H1 (cell line): ENCODE results near the gene FRMPD4. TPM values are rescaled to one million over a fixed set of nuclear protein-coding genes. Genes with fewer than 3 reads are reported as not detected.

Experiments
- CTCF ChIA-PET: fragments of 300-600 bp; sonication (Branson Sonifier 250); formaldehyde crosslinking; loops from one replicate; lab custom pipeline; 2021; ENCODE audit not compliant: partially characterized antibody; lab: Charles Lee
- POLR2A ChIA-PET: fragments of 300-600 bp; sonication (Branson Sonifier 250); formaldehyde crosslinking; loops from one replicate; lab custom pipeline; 2021; ENCODE audit warnings: inconsistent platforms; ENCODE audit not compliant: partially characterized antibody; lab: Charles Lee
- DNase-seq, 2 experiments: peaks; one replicate each; pipeline versions ENCODE4 v3.0.0 to v3.0.0-alpha.2; 2010 to 2022; ENCODE audit warnings: low spot score in 2 of 2, low read depth in 1 of 2, mixed read lengths in 1 of 2
- FAIRE-seq: peaks from 2 replicates; lab custom pipeline; 2011; peaks lifted over from hg19 to GRCh38; lab: Jason Lieb, UNC
- H2AFZ ChIP-seq: 2 replicates; pipeline ENCODE4 v1.8.1; 2012; ENCODE audit warnings: low read length, inconsistent platforms
- H2AK5ac ChIP-seq: 2 replicates; pipeline ENCODE4 v1.6.1; 2013; ENCODE audit warnings: low read depth, low read length
- H2BK120ac ChIP-seq: replicated peaks from 2 replicates; pipeline ENCODE3; 2013; ENCODE audit warnings: low read depth, low read length, inconsistent platforms
- H2BK12ac ChIP-seq: 2 replicates; pipeline ENCODE4 v1.6.1; 2013; ENCODE audit warnings: low read depth, low read length
- H2BK15ac ChIP-seq: 2 replicates; pipeline ENCODE4 v1.6.1; 2013; ENCODE audit warnings: low read length
- H2BK20ac ChIP-seq: 2 replicates; pipeline ENCODE4 v1.6.1; 2013; ENCODE audit warnings: low read length
- H2BK5ac ChIP-seq: 2 replicates; pipeline ENCODE4 v1.6.1; 2013; ENCODE audit warnings: low read depth, low read length
- H3K14ac ChIP-seq: 2 replicates; pipeline ENCODE4 v1.6.1; 2013; ENCODE audit warnings: inconsistent platforms; ENCODE audit not compliant: insufficient read length
- H3K18ac ChIP-seq: 2 replicates; pipeline ENCODE4 v1.6.1; 2013; ENCODE audit warnings: low read length; ENCODE audit errors: extremely low read depth
- H3K23ac ChIP-seq: 2 replicates; pipeline ENCODE4 v1.6.1; 2013; ENCODE audit warnings: inconsistent platforms; ENCODE audit not compliant: insufficient read length
- H3K23me2 ChIP-seq: 2 replicates; pipeline ENCODE4 v1.6.1; 2013; ENCODE audit warnings: low read depth, low read length
- H3K27ac ChIP-seq: 2 replicates; pipeline ENCODE4 v1.6.1; 2011; ENCODE audit warnings: low read depth, low read length, inconsistent platforms
- H3K27me3 ChIP-seq, 4 experiments: replicated peaks in 1 of 4; 1 replicate in 1 of 4; 2 replicates in 3 of 4; pipeline versions ENCODE4 v1.6.1 to v1.8.1; 2011 to 2013; ENCODE audit warnings: low read length in 3 of 4, mild to moderate bottlenecking in 3 of 4, inconsistent platforms in 2 of 4, mixed read lengths in 2 of 4, moderate library complexity in 1 of 4; ENCODE audit not compliant: control insufficient read depth in 3 of 4, insufficient read depth in 3 of 4; ENCODE audit errors: extremely low read depth in 1 of 4
- H3K36me3 ChIP-seq, 4 experiments: 2 replicates each; pipeline versions ENCODE4 v1.6.1 to v1.8.1; 2011 to 2013; ENCODE audit warnings: mild to moderate bottlenecking in 4 of 4, low read length in 3 of 4, moderate library complexity in 2 of 4, control low read depth in 1 of 4, inconsistent platforms in 1 of 4; ENCODE audit not compliant: insufficient read depth in 4 of 4, control insufficient read depth in 2 of 4
- H3K4ac ChIP-seq: replicated peaks from 2 replicates; pipeline ENCODE3; 2013; ENCODE audit warnings: low read length, low read depth, mixed read lengths, inconsistent platforms; ENCODE audit not compliant: insufficient read length
- H3K4me1 ChIP-seq, 4 experiments: replicated peaks in 1 of 4; 1 replicate in 1 of 4; 2 replicates in 3 of 4; pipeline versions ENCODE4 v1.6.1 to v1.8.1; 2011 to 2013; ENCODE audit warnings: low read length in 3 of 4, inconsistent platforms in 2 of 4, mixed read lengths in 1 of 4; ENCODE audit not compliant: insufficient read depth in 4 of 4, control insufficient read depth in 3 of 4
- H3K4me2 ChIP-seq, 2 experiments: 2 replicates each; pipeline versions ENCODE4 v1.6.1 to v1.8.1; 2011 to 2013; ENCODE audit warnings: low read depth in 2 of 2, low read length in 2 of 2, control low read depth in 1 of 2, inconsistent platforms in 1 of 2, mild to moderate bottlenecking in 1 of 2; ENCODE audit not compliant: insufficient read depth in 1 of 2
- H3K4me3 ChIP-seq, 4 experiments: fragments of 200-600, 300-600 bp in 1 of 4; sonication (generic), shearing (Covaris generic), sonication (Bioruptor Twin) in 1 of 4; 2 replicates each; pipeline versions ENCODE4 v1.5.1 to v1.8.1; 2011 to 2016; ENCODE audit warnings: low read length in 4 of 4, low read depth in 3 of 4, control low read depth in 2 of 4, inconsistent platforms in 2 of 4, mild to moderate bottlenecking in 2 of 4, mixed read lengths in 1 of 4, moderate library complexity in 1 of 4; ENCODE audit not compliant: insufficient read depth in 2 of 4; ENCODE audit errors: extremely low read depth in 1 of 4
- H3K56ac ChIP-seq: replicated peaks from 2 replicates; pipeline ENCODE3; 2013; ENCODE audit warnings: low read depth, mild to moderate bottlenecking, mixed read lengths, low read length, inconsistent platforms; ENCODE audit not compliant: insufficient read length
- H3K79me1 ChIP-seq: 2 replicates; pipeline ENCODE4 v1.6.1; 2013; ENCODE audit warnings: low read depth, low read length, control low read depth
- H3K79me2 ChIP-seq, 2 experiments: 2 replicates each; pipeline versions ENCODE4 v1.6.1 to v1.8.1; 2012 to 2013; ENCODE audit warnings: low read length in 2 of 2, mild to moderate bottlenecking in 2 of 2, inconsistent platforms in 1 of 2; ENCODE audit not compliant: insufficient read depth in 2 of 2, control insufficient read depth in 1 of 2
- H3K9ac ChIP-seq, 4 experiments: replicated peaks in 1 of 4; 1 replicate in 1 of 4; 2 replicates in 3 of 4; pipeline versions ENCODE4 v1.6.1 to v1.8.1; 2011 to 2013; ENCODE audit warnings: low read depth in 3 of 4, low read length in 3 of 4, control low read depth in 2 of 4, mild to moderate bottlenecking in 2 of 4, moderate library complexity in 2 of 4, inconsistent platforms in 1 of 4; ENCODE audit errors: extremely low read depth in 1 of 4
- H3K9me3 ChIP-seq, 2 experiments: 2 replicates each; pipeline versions ENCODE4 v1.6.1 to v1.8.1; 2012 to 2013; ENCODE audit warnings: mild to moderate bottlenecking in 2 of 2, moderate library complexity in 2 of 2, control low read depth in 1 of 2, inconsistent platforms in 1 of 2, low read depth in 1 of 2, low read length in 1 of 2, mixed read lengths in 1 of 2; ENCODE audit not compliant: insufficient read depth in 2 of 2
- H4K20me1 ChIP-seq, 2 experiments: replicated peaks in 1 of 2; 2 replicates each; pipeline versions ENCODE3 to v1.8.1; 2011 to 2013; ENCODE audit warnings: inconsistent platforms in 2 of 2, low read length in 2 of 2, mild to moderate bottlenecking in 1 of 2; ENCODE audit not compliant: insufficient read depth in 2 of 2, control insufficient read depth in 1 of 2
- H4K5ac ChIP-seq: 2 replicates; pipeline ENCODE4 v1.6.1; 2013; ENCODE audit warnings: low read length, low read depth, mixed read lengths, inconsistent platforms; ENCODE audit not compliant: insufficient read length
- H4K8ac ChIP-seq: 2 replicates; pipeline ENCODE4 v1.8.0; 2013; ENCODE audit warnings: mild to moderate bottlenecking, moderate library complexity, low read length, inconsistent platforms; ENCODE audit not compliant: insufficient read depth; ENCODE audit errors: extremely low read depth
- H4K91ac ChIP-seq: replicated peaks from 2 replicates; pipeline ENCODE3; 2013; ENCODE audit warnings: low read length, mixed read lengths, inconsistent platforms; ENCODE audit not compliant: insufficient read length
- BACH1 ChIP-seq: IDR thresholded peaks from 2 replicates; pipeline ENCODE4 v1.6.1; 2012; ENCODE audit warnings: low read length, improper control_type of control experiment
- CHD2 ChIP-seq: IDR thresholded peaks from 2 replicates; pipeline ENCODE4 v1.6.1; 2012; ENCODE audit warnings: low read length, improper control_type of control experiment
- PHF8 ChIP-seq: fragments of 200-600 bp; sonication (generic); conservative IDR thresholded peaks from 2 replicates; pipeline ENCODE4 v1.7.1; 2012; ENCODE audit warnings: low read depth, mild to moderate bottlenecking, inconsistent platforms, low read length, moderate library complexity
- SRF ChIP-seq: IDR thresholded peaks from 2 replicates; pipeline ENCODE4 v1.6.1; 2011; ENCODE audit warnings: mild to moderate bottlenecking, low read depth, low read length, moderate library complexity
- WGBS, 2 experiments: shearing (Covaris generic) in 1 of 2; methylation state at CpG; one replicate each; pipeline versions ENCODE4 v1.1.6 to v1.1.7; 2013 to 2015; ENCODE audit warnings: low lambda C conversion rate in 2 of 2, mixed read lengths in 2 of 2, inconsistent platforms in 1 of 2, low coverage in 1 of 2, missing lambda C conversion rate in 1 of 2; ENCODE audit not compliant: insufficient replicate concordance in 2 of 2, insufficient coverage in 1 of 2, insufficient read length in 1 of 2; ENCODE audit errors: extremely low coverage in 1 of 2, missing lambda C conversion rate in 1 of 2; 5-methylcytosine and 5-hydroxymethylcytosine counted together
- polyA plus RNA-seq, 7 experiments: library from polyadenylated mRNA; depleted of rRNA in 3 of 7; stranded (reverse) in 5 of 7; unstranded in 2 of 7; fragments of >200 nt in 5 of 7; fragments of 200-250 nt in 2 of 7; gene quantifications; 1 replicate in 5 of 7; 2 replicates in 1 of 7; 4 replicates in 1 of 7; pipeline versions ENCODE4 v1.2.1 to v1.2.3, GENCODE V29; 2011 to 2013; ENCODE audit warnings: missing spikeins in 2 of 7, mixed read lengths in 2 of 7
- total RNA-seq: library from RNA; stranded (reverse); fragmentation: NEBNext Ultra II Directional; extraction: Animal tissue kit (Norgen Biotek cat#: 25700); gene quantifications from 2 replicates; pipeline ENCODE4 v1.2.1, GENCODE V29; 2021

Gene FRMPD4
- total and polyA plus RNA-seq, 2 of the 8 experiments (the other 6 are each of a cell fraction or from before 2014, with no cell fraction given), result 0.02 to 0.37 TPM

DNA sequence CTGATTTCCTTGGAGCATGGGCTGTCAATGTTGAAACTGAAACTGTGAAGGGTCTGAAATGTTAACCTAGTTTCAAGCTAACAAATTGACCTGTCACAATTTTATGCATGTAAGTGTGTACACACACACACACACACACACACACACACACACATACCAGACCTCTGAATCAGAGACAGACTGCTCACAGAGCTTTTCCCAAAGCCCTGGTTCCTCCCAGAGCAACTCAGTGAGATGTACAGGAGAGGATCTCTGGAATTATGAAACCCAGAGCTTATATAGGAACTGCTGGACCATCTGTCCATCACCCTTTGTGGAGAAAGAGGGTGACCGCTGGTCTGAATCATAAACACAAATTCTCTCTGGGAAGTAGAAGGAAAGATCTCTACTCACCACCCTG is 424.8 kb downstream of the FRMPD4 start:
- Histone ChIP-seq H2AK5ac (no peak overlapping the region), H3K79me1 (no peaks in the 10 kb centered on the region), H3K79me2 (no peaks in the 10 kb centered on the region), H4K20me1 (no peaks in the 10 kb centered on the region), H3K27me3 (no peaks in the 10 kb centered on the region), H2BK20ac (no peak overlapping the region), H3K4me1 (no peaks in the 10 kb centered on the region), H3K4me2 (no peak overlapping the region), H3K27ac (no peak overlapping the region), H4K91ac (no peak overlapping the region), H3K36me3 (no peaks in the 10 kb centered on the region), H3K9ac (no peak overlapping the region), H3K4me3 (no peak overlapping the region), H4K5ac (no peak overlapping the region), H3K4ac (no peak overlapping the region), H3K56ac (no peak overlapping the region), H3K23ac (no peak overlapping the region), H2BK15ac (no peak overlapping the region), H2BK120ac (no peak overlapping the region), H3K9me3 (no peaks in the 10 kb centered on the region), H3K14ac (no peak overlapping the region), H2BK12ac (no peak overlapping the region), H3K18ac (no peak overlapping the region), H4K8ac (no peak overlapping the region), H2BK5ac (no peak overlapping the region), H3K23me2 (no peaks in the 10 kb centered on the region), H2AFZ (no peak overlapping the region)
- FAIRE-seq (no peak), DNase-seq (no peak)
- TF ChIP-seq CHD2 (no peak), PHF8 (no peak), BACH1 (no peak), SRF (no peak)
- WGBS, 2 experiments, result 100% methylated on average over 1 of the region's 1 CpG; no CpG with 5 or more reads in 1 of the 2 experiments
- CTCF ChIA-PET, result interaction anchor here (0.9 kb wide), 1 partner anchor 42 kb away, joined by 3 read pairs; no protein-coding TSS in a partner anchor
- POLR2A ChIA-PET, result no interaction called here
